Fibroblast of skin of right biceps (primary cell): ENCODE data around the gene KIF5C.

Source experiments
- DNase-seq: peaks from one replicate; pipeline ENCODE4 v3.0.0-alpha.2; 2013

The KIF5C gene

GRCh38 chr2:148926981-148927401 is 52.0 kb downstream of the KIF5C start:
- no peak for DNase-seq

GRCh38 chr2:148928395-148928794 is 53.4 kb downstream of the KIF5C start:
- no peak for DNase-seq

DNA sequence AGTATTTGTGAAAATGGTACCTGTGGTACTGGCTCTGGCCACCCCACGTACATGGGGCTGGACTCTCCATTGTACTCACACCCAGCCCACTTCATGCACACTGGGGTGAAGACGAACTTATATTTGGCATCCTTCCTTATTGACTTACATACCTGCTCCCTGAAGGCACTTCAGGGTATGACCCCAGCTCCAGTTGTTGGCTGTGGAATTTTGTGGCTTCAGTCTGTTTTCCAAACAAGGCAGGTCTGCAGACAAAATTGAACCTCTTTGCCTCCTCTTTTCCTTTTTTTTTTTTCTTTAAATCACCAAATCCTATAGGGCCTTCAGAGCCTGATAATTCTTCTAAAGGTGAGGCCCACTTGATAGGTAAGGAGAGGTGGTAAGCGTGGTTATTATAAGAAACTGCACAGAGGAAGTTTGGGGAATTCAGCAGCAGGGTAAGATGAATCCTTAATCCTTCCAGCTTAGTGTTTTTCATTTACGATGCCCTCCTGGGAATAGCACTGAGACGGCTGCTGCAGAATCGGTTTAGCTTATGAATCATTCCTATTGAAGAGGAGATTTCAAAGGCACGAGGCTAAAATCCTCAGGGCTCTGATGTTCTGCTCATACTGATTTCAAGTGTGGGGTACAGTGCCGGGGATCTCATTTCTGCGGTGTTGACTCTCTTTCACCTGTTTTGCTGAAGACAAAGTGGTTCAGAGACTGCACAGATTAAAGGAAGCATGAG is 55.2 kb downstream of the KIF5C start:
- peak; percentile 44 for DNase-seq

DNA sequence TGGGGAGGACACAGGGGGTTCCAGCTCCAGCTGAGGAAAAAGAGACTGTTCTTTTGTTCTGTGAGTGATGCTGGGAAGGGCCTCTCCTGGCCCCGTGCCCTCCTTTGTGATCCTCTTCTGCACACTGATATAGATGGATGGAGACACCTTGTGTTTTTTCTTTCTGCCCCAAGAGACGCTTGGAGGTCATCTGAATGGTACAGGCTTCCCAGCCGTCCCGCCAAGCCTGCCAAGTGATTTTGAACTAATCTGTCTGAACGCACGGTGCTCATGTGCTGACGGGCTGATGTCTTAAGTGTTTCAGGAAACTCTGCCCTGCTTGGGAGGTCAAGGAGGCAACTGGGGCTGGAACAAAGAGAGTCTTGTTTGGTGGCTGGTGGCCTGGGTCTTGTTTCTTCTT is 57.5 kb downstream of the KIF5C start:
- no peak for DNase-seq

GRCh38 chr2:148933456-148933855 is 58.4 kb downstream of the KIF5C start:
- DNase-seq, result no peak

DNA sequence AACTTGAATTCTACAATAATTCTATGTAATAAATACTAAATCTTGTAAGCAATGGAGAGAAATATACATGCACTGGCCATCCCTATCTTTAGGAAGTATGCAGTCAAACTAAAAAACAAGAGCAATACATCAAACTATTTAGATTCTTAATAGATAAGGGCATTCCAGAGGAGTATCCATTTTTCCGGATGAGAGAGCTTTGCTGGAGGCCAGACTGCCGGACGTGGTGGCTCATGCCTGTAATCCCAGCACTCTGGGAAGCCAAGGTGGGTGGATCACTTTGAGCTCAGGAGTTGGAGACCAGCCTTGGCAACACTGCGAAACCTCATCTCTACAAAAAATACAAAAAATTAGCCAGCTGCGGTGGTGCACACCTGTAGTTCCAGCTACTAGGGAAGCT is 60.8 kb downstream of the KIF5C start:
- no peak for DNase-seq

GRCh38 chr2:148936857-148937450 is 61.9 kb downstream of the KIF5C start:
- DNase-seq, result no peak

GRCh38 chr2:148939271-148939670 is 64.2 kb downstream of the KIF5C start:
- DNase-seq, result no peak

DNA sequence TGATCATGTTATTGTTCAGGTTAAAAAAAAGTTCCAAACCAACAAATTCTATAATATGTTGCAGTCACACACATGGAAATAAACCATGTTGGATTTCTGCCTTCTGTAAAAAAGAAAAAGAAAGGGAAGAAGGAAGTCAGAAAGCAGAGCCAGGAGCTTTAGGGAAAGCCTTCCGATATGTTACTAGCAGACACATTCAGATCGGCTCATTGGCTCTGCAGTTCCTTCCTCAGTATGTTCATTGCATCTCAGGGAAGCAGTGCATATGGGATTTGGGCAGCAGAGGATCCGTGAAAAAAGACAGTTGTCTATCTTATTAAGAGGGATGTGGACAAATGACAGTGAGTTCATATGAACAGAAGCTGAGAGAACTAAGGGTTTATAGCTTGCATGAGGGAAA is 68.1 kb downstream of the KIF5C start:
- no peak for DNase-seq

DNA sequence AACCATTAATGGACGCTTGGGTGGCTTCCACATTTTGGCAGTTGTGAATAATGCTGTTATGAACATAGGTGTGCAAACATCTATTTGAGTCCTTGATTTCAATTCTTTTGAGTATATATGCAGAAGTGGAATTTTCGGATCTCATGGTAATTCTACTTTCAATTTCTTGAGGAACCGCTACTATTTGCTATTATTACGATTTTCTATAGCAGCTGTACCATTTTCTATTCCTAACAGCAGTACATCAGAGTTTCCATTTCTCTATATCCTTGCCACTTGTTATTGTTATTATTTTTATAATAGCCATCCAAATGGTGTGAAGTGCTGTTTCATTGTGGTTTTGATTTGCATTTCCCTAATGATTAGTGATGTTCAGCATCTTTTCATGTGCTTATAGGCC is 69.5 kb downstream of the KIF5C start:
- no peak for DNase-seq

GRCh38 chr2:148947299-148947698 is 72.3 kb downstream of the KIF5C start:
- DNase-seq, result no peak

- DNase-seq, result no peak
Observed at GRCh38 chr2:148948868-148949267, 73.8 kb downstream of the KIF5C start.

GRCh38 chr2:148949348-148949747 is 74.3 kb downstream of the KIF5C start:
- no peak for DNase-seq

DNA sequence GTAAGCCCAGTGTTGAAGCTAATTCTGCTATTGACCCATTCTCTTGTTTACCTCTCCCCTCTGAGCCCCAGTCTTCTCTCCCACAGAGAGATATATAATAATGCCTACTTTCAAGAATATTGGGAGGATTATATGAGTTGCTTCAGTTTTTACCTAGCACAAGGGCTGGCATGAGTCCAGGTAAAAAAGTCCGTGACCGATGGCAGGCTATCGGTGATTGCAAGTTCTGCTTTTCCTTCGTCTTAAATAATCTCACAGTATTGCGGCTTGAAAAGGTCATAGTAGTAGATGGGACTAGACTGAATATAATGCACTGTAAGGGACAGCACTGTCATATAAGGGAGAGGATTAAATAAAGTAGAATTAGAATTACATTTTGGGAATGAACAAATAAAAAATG is 77.6 kb downstream of the KIF5C start:
- DNase-seq, result no peak

DNA sequence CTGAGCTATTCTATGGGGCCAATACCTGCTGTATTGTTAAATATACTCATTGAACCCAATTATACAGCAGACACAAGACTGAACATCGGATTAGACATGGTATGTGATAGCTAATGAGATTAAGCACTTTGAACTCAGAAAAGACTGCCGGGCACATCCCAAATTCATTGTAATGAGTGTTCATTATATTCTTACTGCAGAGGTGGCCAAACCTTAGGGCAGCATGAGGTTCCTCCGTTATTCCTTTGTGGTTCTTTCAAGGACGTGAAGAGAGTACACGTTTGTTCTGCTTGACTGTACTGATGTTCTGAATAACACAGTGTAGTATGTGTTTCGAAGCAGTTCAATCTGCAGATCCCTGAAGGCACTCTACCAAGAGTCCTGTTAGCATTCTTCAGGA is 78.4 kb downstream of the KIF5C start:
- DNase-seq, result no peak

- DNase-seq, result no peak
Observed at GRCh38 chr2:148954536-148954935, 79.5 kb downstream of the KIF5C start.

- no peak for DNase-seq
Observed at GRCh38 chr2:148955798-148956197, 80.8 kb downstream of the KIF5C start.

GRCh38 chr2:148957023-148957422 is 82.0 kb downstream of the KIF5C start:
- no peak for DNase-seq

GRCh38 chr2:148959745-148960144 is 84.7 kb downstream of the KIF5C start:
- no peak for DNase-seq

DNA sequence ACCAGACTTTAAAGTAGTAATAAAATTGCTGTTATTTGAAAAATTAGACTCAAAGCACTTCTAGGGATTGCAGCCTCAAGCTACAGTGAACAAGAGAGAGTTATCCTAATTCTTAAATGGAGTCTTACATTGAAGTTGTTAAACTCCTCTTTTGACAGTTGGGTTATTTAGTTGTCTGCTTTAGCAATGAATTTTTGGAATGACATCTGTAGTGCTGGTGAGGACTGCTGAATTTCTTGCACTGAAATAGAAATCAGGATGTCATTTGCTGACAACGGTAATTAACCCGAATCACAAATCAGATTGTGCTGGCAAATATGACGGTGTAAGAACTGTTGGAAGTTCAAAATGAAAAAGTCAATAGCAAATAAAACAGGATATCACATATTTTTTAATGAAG is 85.5 kb downstream of the KIF5C start:
- no peak for DNase-seq

DNA sequence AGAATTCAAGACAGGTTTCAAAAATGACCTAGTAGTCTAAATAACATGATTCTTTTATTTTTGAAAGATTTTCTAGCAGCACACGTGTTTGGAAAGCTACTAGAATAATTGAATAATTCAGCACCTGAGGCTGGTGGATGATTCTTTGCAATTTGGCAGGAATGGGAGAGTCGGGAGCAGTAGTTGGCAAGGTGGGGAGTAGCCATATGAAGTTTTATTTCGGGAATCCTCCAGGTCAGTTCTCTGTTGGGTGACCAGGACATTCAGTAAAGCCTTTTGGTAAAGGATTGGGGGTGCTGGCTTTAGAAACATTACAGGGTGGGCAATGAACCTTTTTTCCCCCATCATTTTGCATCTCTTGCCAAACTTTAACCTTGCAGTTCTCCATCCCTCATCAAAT is 88.4 kb downstream of the KIF5C start:
- no peak for DNase-seq

- no peak for DNase-seq
Observed at GRCh38 chr2:148965623-148966437, 90.8 kb downstream of the KIF5C start.

GRCh38 chr2:148966438-148966758 is 91.4 kb downstream of the KIF5C start:
- DNase-seq, result no peak

DNA sequence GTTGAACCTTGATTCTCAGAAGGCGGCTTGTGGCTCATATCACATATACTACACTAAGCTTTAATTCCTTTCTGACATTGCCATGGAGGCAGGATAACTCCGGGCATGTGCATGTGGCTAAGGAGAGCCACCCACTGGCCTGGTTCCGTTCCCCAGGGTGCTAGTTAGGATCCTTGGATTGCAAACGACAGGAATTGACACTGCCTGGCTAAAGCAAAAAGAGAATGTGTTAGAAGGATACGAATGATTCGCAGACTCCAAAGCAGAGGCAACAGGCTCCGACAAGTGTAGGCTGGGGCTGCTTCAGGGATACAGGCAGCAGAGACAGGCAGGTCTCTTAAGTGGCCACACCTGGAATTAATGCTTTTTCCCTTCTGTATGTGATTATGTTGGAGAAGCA is 92.0 kb downstream of the KIF5C start:
- DNase-seq, result no peak
